Bladder microvascular endothelial cell (primary cell): Measurements from ENCODE around the gene ANAPC5. TPM values are rescaled to one million over a fixed set of nuclear protein-coding genes. Genes with fewer than 3 reads are reported as not detected.

Experiments
- total RNA-seq: library from RNA; depleted of rRNA; stranded (reverse); fragments of >200 nt; gene quantifications from 2 replicates; pipeline ENCODE4 v1.2.3, GENCODE V29; 2014

Gene ANAPC5, protein sequence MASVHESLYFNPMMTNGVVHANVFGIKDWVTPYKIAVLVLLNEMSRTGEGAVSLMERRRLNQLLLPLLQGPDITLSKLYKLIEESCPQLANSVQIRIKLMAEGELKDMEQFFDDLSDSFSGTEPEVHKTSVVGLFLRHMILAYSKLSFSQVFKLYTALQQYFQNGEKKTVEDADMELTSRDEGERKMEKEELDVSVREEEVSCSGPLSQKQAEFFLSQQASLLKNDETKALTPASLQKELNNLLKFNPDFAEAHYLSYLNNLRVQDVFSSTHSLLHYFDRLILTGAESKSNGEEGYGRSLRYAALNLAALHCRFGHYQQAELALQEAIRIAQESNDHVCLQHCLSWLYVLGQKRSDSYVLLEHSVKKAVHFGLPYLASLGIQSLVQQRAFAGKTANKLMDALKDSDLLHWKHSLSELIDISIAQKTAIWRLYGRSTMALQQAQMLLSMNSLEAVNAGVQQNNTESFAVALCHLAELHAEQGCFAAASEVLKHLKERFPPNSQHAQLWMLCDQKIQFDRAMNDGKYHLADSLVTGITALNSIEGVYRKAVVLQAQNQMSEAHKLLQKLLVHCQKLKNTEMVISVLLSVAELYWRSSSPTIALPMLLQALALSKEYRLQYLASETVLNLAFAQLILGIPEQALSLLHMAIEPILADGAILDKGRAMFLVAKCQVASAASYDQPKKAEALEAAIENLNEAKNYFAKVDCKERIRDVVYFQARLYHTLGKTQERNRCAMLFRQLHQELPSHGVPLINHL
- total RNA-seq, result 105 and 132 TPM in 2 replicates

DNA sequence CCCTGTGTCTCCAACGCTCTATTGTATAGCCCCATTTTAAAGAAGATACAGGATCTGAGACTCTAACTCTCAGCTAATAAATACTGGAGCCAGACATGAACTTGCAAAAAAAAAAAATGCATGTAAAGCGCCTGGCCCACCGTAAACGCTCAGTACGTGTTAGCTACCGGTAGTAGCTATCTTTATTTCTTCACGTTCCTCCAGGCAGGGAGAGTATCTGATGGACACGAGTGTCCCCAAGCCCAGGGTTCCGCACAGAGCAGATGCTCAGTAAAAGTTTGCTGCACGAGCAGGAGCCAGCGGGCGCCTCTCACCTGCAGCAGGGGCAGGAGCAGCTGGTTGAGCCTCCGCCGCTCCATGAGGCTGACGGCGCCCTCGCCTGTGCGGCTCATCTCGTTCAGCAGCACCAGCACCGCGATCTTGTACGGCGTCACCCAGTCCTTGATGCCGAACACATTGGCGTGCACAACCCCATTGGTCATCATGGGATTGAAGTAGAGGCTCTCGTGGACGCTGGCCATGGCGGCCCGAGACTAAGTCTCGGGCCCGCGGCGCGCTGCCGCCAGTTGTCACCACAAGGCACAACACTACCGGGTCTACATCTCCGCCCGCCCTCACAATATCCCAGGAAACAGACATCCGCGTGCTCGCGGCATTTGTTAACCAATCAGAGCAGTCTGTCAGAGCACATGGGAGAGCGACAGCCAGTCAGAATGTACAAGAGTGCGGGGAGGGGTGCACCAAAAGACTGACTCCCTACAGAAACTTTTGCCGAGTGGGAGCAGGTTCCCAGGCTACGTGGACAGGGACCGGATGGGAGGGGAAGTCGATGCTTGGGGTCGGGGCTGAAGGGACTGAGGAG is at the start of gene ANAPC5:
Gene ANAPC5, minus strand, starts transcription at position 592 of the 862 bp plus-strand sequence. Its CDS starts 71 bp downstream, at position 521.

DNA sequence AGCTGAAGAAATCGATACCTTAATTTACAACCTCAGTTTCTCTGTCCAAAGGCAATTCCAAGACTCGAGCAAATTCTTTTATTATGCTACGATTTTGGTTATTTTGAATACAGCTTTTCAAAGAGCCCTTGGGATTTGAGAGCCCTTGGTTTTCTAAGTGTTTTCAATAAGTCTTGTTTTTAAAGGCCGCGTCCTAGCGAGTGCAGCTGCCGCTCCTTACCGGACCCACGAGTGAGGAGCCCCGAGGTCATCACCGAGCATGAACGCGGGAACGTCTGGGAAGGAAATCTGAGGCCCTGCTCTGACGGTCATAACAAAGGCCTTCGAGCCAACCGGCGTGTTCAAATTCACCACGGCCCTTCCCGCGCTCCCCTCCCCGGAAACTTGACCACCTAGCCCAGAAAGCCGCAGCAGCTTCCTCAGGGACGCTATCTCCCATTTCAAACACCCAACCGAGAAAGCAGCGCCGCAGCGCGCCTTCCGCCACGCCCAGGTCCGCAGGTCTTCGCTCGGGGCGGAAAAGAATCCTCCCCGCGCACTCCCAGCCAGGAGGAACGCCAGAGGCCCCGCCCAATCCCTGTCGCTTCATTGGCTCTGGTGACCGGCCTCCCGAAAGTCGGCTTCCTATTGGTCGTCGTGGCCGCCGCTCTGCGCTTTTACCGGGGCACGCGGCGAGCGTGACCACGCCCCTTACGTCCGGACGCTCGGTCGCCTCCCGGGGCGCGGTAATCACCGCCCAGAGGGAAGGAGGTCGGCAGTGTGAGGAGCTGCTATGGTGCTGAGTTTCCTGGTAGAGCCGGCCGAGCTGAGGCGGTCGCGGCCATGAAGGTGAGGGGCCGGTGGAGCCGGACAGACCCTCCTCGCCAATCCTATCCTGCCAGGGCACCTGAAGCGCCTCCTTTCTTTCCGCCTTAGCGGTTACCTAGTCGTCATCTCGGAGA is 47.5 kb upstream of the ANAPC5 start, which contains the start of gene RNF34:
Gene RNF34, plus strand, starts transcription at position 728 of the 941 bp plus-strand sequence. Its CDS starts 95 bp downstream, at position 823.

DNA sequence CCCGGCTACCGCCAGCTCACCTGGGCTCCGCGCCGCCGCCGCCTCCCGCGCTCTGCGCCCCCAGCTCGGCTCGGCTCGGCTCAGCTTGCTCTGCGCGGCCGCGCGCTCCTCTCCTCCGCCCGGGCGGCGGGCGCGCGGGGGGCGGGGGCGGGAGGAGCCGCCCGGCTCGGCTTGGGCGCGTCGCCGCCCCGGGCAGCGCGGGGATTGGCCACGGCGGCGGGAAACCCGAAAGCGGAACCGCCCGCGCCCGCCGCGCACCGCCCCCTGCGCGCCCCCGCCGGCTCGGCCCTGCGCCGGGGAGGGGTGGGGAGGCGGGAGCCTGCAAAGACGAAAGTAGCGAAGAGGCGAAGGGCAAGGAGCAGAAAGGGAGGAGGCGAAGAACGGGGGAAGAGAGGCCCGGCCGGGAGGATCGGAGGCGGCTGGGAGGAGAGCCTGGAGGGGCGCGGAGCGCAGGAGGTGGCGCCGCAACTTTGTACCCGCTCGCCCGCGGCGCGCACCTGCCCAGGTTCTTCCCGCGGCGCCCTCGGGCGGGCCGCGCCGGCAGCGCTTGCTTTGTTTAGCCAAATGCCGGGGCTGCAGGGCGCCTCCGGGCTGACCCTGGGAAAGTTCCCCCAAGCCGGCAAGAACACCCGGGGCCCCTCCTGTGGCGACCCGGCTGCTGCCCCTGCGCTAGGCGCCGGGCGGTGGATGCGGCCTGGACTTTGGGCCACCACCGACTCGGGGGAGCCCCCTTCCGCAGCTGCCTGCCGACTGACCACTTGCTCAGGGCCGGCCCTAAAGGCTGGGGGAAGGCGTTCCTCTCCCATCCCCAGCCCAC is 55.4 kb downstream of the ANAPC5 start, which contains the start of gene CAMKK2:
Gene CAMKK2, minus strand, starts transcription at position 92 of the 817 bp plus-strand sequence. CDS start 22,183 bp downstream, outside the sequence.

Other genes starting within 250 kb of the ANAPC5 start
- 0.65 and 16.6 TPM in 2 replicates for gene P2RX7, start 219.5 kb downstream of the ANAPC5 start, total RNA-seq
- gene P2RX4, start 142.3 kb downstream of the ANAPC5 start, total RNA-seq, result 30.3 and 301 TPM in 2 replicates
- 25.3 and 34.9 TPM in 2 replicates for gene CAMKK2, start 55.7 kb downstream of the ANAPC5 start, total RNA-seq
- gene RNF34, start 47.7 kb upstream of the ANAPC5 start, total RNA-seq, result 97.8 and 151 TPM in 2 replicates
- 14.1 and 23.3 TPM in 2 replicates for gene KDM2B, start 228.6 kb upstream of the ANAPC5 start, total RNA-seq